H9 (cell line): ENCODE measurements around the gene DGKH. TPM values are rescaled to one million over a fixed set of nuclear protein-coding genes. Genes with fewer than 3 reads are reported as not detected.

Experiments
- DNase-seq: peaks from one replicate; pipeline ENCODE4 v3.0.0-alpha.2; 2017
- H2AFZ ChIP-seq: one replicate; pipeline ENCODE4 v1.6.1; 2013; ENCODE audit warnings: mild to moderate bottlenecking, low read length, control low read depth, moderate library complexity
- H2AK5ac ChIP-seq: 2 replicates; pipeline ENCODE4 v1.6.1; 2013; ENCODE audit warnings: low read length, control low read depth, mixed read lengths; ENCODE audit not compliant: insufficient read length
- H2BK120ac ChIP-seq: one replicate; pipeline ENCODE4 v1.6.1; 2013; ENCODE audit warnings: low read depth, mild to moderate bottlenecking, low read length, control low read depth, inconsistent platforms; ENCODE audit not compliant: poor library complexity, severe bottlenecking
- H2BK12ac ChIP-seq: 2 replicates; pipeline ENCODE4 v1.6.1; 2013; ENCODE audit warnings: low read length, control low read depth, mixed read lengths, low read depth; ENCODE audit not compliant: insufficient read length
- H2BK15ac ChIP-seq: 2 replicates; pipeline ENCODE4 v1.6.1; 2013; ENCODE audit warnings: low read depth, low read length, control low read depth
- H2BK20ac ChIP-seq: one replicate; pipeline ENCODE4 v1.6.1; 2013; ENCODE audit warnings: low read depth, mild to moderate bottlenecking, low read length, control low read depth, inconsistent platforms; ENCODE audit not compliant: poor library complexity, severe bottlenecking
- H2BK5ac ChIP-seq: 2 replicates; pipeline ENCODE4 v1.6.1; 2013; ENCODE audit warnings: low read length, control low read depth, mixed read lengths; ENCODE audit not compliant: insufficient read length
- H3K14ac ChIP-seq: 2 replicates; pipeline ENCODE4 v1.6.1; 2013; ENCODE audit warnings: low read length, control low read depth; ENCODE audit not compliant: insufficient read depth
- H3K18ac ChIP-seq: 2 replicates; pipeline ENCODE4 v1.6.1; 2013; ENCODE audit warnings: low read depth, mild to moderate bottlenecking, mixed read lengths, low read length, control low read depth; ENCODE audit not compliant: insufficient read length
- H3K23ac ChIP-seq: 2 replicates; pipeline ENCODE4 v1.6.1; 2013; ENCODE audit warnings: low read length, control low read depth, mixed read lengths, low read depth; ENCODE audit not compliant: insufficient read length
- H3K23me2 ChIP-seq: 2 replicates; pipeline ENCODE4 v1.6.1; 2013; ENCODE audit warnings: low read depth, mild to moderate bottlenecking, mixed read lengths, low read length, control low read depth; ENCODE audit not compliant: insufficient read length, poor library complexity, severe bottlenecking
- H3K27ac ChIP-seq: 2 replicates; pipeline ENCODE4 v1.5.1; 2013; ENCODE audit warnings: low read length, control low read depth, mixed read lengths, low read depth; ENCODE audit not compliant: insufficient read length
- H3K27me3 ChIP-seq: 2 replicates; pipeline ENCODE4 v1.6.1; 2013; ENCODE audit warnings: low read length, control low read depth, inconsistent platforms; ENCODE audit not compliant: insufficient read depth
- H3K4ac ChIP-seq: 2 replicates; pipeline ENCODE4 v1.6.1; 2013; ENCODE audit warnings: low read depth, mild to moderate bottlenecking, control low read depth, inconsistent platforms, low read length, moderate library complexity
- H3K4me1 ChIP-seq: 2 replicates; pipeline ENCODE4 v1.6.1; 2013; ENCODE audit warnings: low read length, control low read depth, inconsistent platforms; ENCODE audit not compliant: insufficient read depth
- H3K4me2 ChIP-seq: 2 replicates; pipeline ENCODE4 v1.6.1; 2013; ENCODE audit warnings: low read length, control low read depth, mixed read lengths; ENCODE audit not compliant: insufficient read length, insufficient read depth
- H3K56ac ChIP-seq: 2 replicates; pipeline ENCODE4 v1.6.1; 2013; ENCODE audit warnings: low read depth, mild to moderate bottlenecking, mixed read lengths, low read length, control low read depth; ENCODE audit not compliant: insufficient read length
- H3K79me1 ChIP-seq: 2 replicates; pipeline ENCODE4 v1.6.1; 2013; ENCODE audit warnings: low read depth, mild to moderate bottlenecking, moderate library complexity, low read length, control low read depth, inconsistent platforms; ENCODE audit not compliant: insufficient read depth, poor library complexity, severe bottlenecking
- H3K79me2 ChIP-seq: 2 replicates; pipeline ENCODE4 v1.6.1; 2013; ENCODE audit warnings: low read length, control low read depth, inconsistent platforms; ENCODE audit not compliant: insufficient read depth
- H3K9ac ChIP-seq: 2 replicates; pipeline ENCODE4 v1.6.1; 2013; ENCODE audit warnings: low read length, control low read depth, mixed read lengths; ENCODE audit not compliant: insufficient read length; ENCODE audit errors: extremely low read depth
- H3K9me3 ChIP-seq: one replicate; pipeline ENCODE4 v1.6.1; 2013; ENCODE audit warnings: low read depth, low read length, inconsistent platforms; ENCODE audit not compliant: control insufficient read depth
- H3T11ph ChIP-seq: one replicate; pipeline ENCODE4 v1.6.1; 2013; ENCODE audit warnings: mild to moderate bottlenecking, low read length, control low read depth, inconsistent platforms
- H4K20me1 ChIP-seq: one replicate; pipeline ENCODE4 v1.6.1; 2013; ENCODE audit not compliant: control insufficient read depth, insufficient read length, insufficient read depth
- H4K5ac ChIP-seq: 2 replicates; pipeline ENCODE4 v1.6.1; 2013; ENCODE audit warnings: low read depth, mild to moderate bottlenecking, mixed read lengths, low read length, control low read depth; ENCODE audit not compliant: insufficient read length
- H4K8ac ChIP-seq: replicated peaks from 2 replicates; pipeline ENCODE4 v1.6.1; 2013; ENCODE audit warnings: low read length, control low read depth, mixed read lengths, low read depth; ENCODE audit not compliant: insufficient read length
- H4K91ac ChIP-seq: 2 replicates; pipeline ENCODE4 v1.6.1; 2013; ENCODE audit warnings: low read depth, mild to moderate bottlenecking, moderate library complexity, mixed read lengths, low read length, control low read depth; ENCODE audit not compliant: insufficient read length
- H3K27ac Mint-ChIP-seq, 3 experiments: 2 replicates in 2 of 3; 3 replicates in 1 of 3; pipeline ENCODE4 v1.8.0; 2020 to 2021; ENCODE audit warnings: mixed read lengths in 3 of 3, mild to moderate bottlenecking in 1 of 3, moderate library complexity in 1 of 3
- H3K27me3 Mint-ChIP-seq: 2 replicates; pipeline ENCODE4 v1.8.0; 2021; ENCODE audit warnings: low read depth, mild to moderate bottlenecking, moderate library complexity, mixed read lengths
- H3K36me3 Mint-ChIP-seq, 3 experiments: 2 replicates in 2 of 3; 3 replicates in 1 of 3; pipeline ENCODE4 v1.8.0; 2020 to 2021; ENCODE audit warnings: low read depth in 3 of 3, mixed read lengths in 3 of 3; ENCODE audit not compliant: insufficient read depth in 1 of 3
- H3K4me1 Mint-ChIP-seq, 2 experiments: 2 replicates each; pipeline ENCODE4 v1.8.0; 2020; ENCODE audit warnings: mixed read lengths in 2 of 2
- H3K4me3 Mint-ChIP-seq, 2 experiments: 2 replicates in 1 of 2; 3 replicates in 1 of 2; pipeline ENCODE4 v1.8.0; 2020 to 2021; ENCODE audit warnings: mild to moderate bottlenecking in 2 of 2, mixed read lengths in 2 of 2, moderate library complexity in 1 of 2
- H3K9me3 Mint-ChIP-seq, 2 experiments: 2 replicates in 1 of 2; 3 replicates in 1 of 2; pipeline ENCODE4 v1.8.0; 2020; ENCODE audit warnings: mild to moderate bottlenecking in 2 of 2, mixed read lengths in 2 of 2, moderate library complexity in 1 of 2
- WGBS: extraction: QIAGEN DNeasy Blood & Tissue Kit; methylation state at CpG from one replicate; pipeline ENCODE4 v1.1.7; 2013; ENCODE audit warnings: missing lambda C conversion rate, low lambda C conversion rate, mixed read lengths; ENCODE audit not compliant: insufficient read length; ENCODE audit errors: extremely low coverage; 5-methylcytosine and 5-hydroxymethylcytosine counted together
- total RNA-seq: library from RNA; stranded (reverse); gene quantifications from 2 replicates; pipeline ENCODE4 v1.2.1, GENCODE V29; 2021
- TF ChIP-seq, protein P1 (sequence below): fragments of 200-600 bp; sonication (generic); conservative IDR thresholded peaks from 3 replicates; pipeline ENCODE4 v1.8.0; 2021; ENCODE audit warnings: antibody characterized with exemption, mild to moderate bottlenecking

Gene DGKH
- total RNA-seq, 1 experiment from 2014 or later: 8.6 TPM

DNA sequence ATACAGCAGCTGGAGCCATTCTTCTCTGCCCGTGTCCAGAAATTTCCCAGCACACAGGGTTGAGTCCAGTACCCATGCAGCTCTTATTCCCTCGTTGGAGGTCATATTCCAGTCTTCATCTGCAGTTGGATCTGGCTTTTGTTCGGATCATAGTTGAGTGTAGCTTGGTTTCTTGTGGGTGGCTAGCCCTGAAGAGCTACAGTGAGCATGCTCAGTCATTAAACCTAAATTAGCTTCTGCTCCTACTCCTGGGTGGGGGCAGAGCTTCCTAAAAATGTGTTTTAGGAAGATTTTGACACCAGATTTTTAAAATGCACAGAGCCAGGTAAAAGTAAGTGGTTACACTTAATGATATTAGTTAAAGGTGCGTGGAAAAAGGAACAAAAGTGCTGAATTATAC lies 64.4 kb downstream of the DGKH start:
- no peak overlapping the region for H3K27ac ChIP-seq
- no peak overlapping the region for H2BK15ac ChIP-seq
- H3K18ac ChIP-seq: no peak overlapping the region
- Mint-ChIP-seq H3K27ac (no peak overlapping the region), H3K4me1 (peaks cover 5 to 7% of the 10 kb centered on the region in 2 experiments; a peak in 3 of 4 replicates), H3K4me3 (no peak overlapping the region), H3K9me3 (peaks cover 0 to 3% of the 10 kb centered on the region in 2 experiments; a peak in 1 of 5 replicates), H3K36me3 (no peaks in the 10 kb centered on the region), H3K27me3 (no peaks in the 10 kb centered on the region)
- no CpG with 5 or more reads among the region's 4 CpGs for WGBS
- H3K4ac ChIP-seq: no peak overlapping the region
- H2AFZ ChIP-seq: no peak overlapping the region
- H3K79me2 ChIP-seq: no peaks in the 10 kb centered on the region
- H3T11ph ChIP-seq: no peak overlapping the region
- H2BK5ac ChIP-seq: no peak overlapping the region
- TF ChIP-seq, protein P1, sequence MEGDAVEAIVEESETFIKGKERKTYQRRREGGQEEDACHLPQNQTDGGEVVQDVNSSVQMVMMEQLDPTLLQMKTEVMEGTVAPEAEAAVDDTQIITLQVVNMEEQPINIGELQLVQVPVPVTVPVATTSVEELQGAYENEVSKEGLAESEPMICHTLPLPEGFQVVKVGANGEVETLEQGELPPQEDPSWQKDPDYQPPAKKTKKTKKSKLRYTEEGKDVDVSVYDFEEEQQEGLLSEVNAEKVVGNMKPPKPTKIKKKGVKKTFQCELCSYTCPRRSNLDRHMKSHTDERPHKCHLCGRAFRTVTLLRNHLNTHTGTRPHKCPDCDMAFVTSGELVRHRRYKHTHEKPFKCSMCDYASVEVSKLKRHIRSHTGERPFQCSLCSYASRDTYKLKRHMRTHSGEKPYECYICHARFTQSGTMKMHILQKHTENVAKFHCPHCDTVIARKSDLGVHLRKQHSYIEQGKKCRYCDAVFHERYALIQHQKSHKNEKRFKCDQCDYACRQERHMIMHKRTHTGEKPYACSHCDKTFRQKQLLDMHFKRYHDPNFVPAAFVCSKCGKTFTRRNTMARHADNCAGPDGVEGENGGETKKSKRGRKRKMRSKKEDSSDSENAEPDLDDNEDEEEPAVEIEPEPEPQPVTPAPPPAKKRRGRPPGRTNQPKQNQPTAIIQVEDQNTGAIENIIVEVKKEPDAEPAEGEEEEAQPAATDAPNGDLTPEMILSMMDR: no peak
- no peak overlapping the region for H2BK20ac ChIP-seq
- no peak overlapping the region for H3K56ac ChIP-seq
- H3K27me3 ChIP-seq: no peaks in the 10 kb centered on the region
- H3K14ac ChIP-seq: no peak overlapping the region
- no peak for DNase-seq
- no peak overlapping the region for H2BK120ac ChIP-seq
- no peak overlapping the region for H4K5ac ChIP-seq
- no peak overlapping the region for H2AK5ac ChIP-seq
- H4K20me1 ChIP-seq: no peaks in the 10 kb centered on the region
- H3K79me1 ChIP-seq: peaks cover 2% of the 10 kb centered on the region
- H3K23ac ChIP-seq: no peak overlapping the region
- H3K23me2 ChIP-seq: no peaks in the 10 kb centered on the region
- no peak overlapping the region for H2BK12ac ChIP-seq
- H3K4me1 ChIP-seq: no peaks in the 10 kb centered on the region; the same call in 1 of the 2 replicates
- no peaks in the 10 kb centered on the region for H3K9me3 ChIP-seq
- no peak overlapping the region for H4K91ac ChIP-seq
- no peak overlapping the region for H4K8ac ChIP-seq
- H3K9ac ChIP-seq: no peak overlapping the region
- H3K4me2 ChIP-seq: no peak overlapping the region
